ENCODE measurements around the gene HIVEP3.

Gene HIVEP3

GRCh38 chr1:41812051-41812450 is 106.7 kb downstream of the HIVEP3 start:
- no peak for DNase-seq (ENCODE audit: low read depth)

- DNase-seq (ENCODE audit: low read depth): no peak
Measured at GRCh38 chr1:41811051-41811795, 107.5 kb downstream of the HIVEP3 start.

- DNase-seq (ENCODE audit: low read depth): no peak
Measured at GRCh38 chr1:41810446-41810845, 108.3 kb downstream of the HIVEP3 start.

GRCh38 chr1:41809692-41810091 is 109.0 kb downstream of the HIVEP3 start:
- no peak for DNase-seq (ENCODE audit: low read depth)

- no peak for DNase-seq (ENCODE audit: low read depth)
Measured at GRCh38 chr1:41807390-41807789, 111.3 kb downstream of the HIVEP3 start.

- no peak for DNase-seq (ENCODE audit: low read depth)
Measured at GRCh38 chr1:41806472-41807155, 112.1 kb downstream of the HIVEP3 start.

- no peak for DNase-seq (ENCODE audit: low read depth)
Measured at GRCh38 chr1:41805771-41806471, 112.8 kb downstream of the HIVEP3 start.

- no peak for DNase-seq (ENCODE audit: low read depth)
Measured at GRCh38 chr1:41804176-41804575, 114.5 kb downstream of the HIVEP3 start.

- DNase-seq (ENCODE audit: low read depth): no peak
Measured at GRCh38 chr1:41803656-41804055, 115.1 kb downstream of the HIVEP3 start.

GRCh38 chr1:41802532-41803501 is 115.9 kb downstream of the HIVEP3 start:
- DNase-seq (ENCODE audit: low read depth): no peak

GRCh38 chr1:41800311-41800829 is 118.4 kb downstream of the HIVEP3 start:
- DNase-seq (ENCODE audit: low read depth): no peak

- no peak for DNase-seq (ENCODE audit: low read depth)
Measured at GRCh38 chr1:41799723-41800122, 119.0 kb downstream of the HIVEP3 start.

GRCh38 chr1:41799205-41799604 is 119.5 kb downstream of the HIVEP3 start:
- no peak for DNase-seq (ENCODE audit: low read depth)

GRCh38 chr1:41795205-41795762 is 123.4 kb downstream of the HIVEP3 start:
- DNase-seq (ENCODE audit: low read depth): no peak

GRCh38 chr1:41794031-41794430 is 124.7 kb downstream of the HIVEP3 start:
- no peak for DNase-seq (ENCODE audit: low read depth)

GRCh38 chr1:41792485-41792770 is 126.3 kb downstream of the HIVEP3 start:
- DNase-seq (ENCODE audit: low read depth): no peak

GRCh38 chr1:41791667-41792484 is 126.8 kb downstream of the HIVEP3 start:
- no peak for DNase-seq (ENCODE audit: low read depth)

- DNase-seq (ENCODE audit: low read depth): no peak
Measured at GRCh38 chr1:41790351-41790750, 128.4 kb downstream of the HIVEP3 start.

GRCh38 chr1:41789661-41790330 is 128.9 kb downstream of the HIVEP3 start:
- no peak for DNase-seq (ENCODE audit: low read depth)

GRCh38 chr1:41788427-41788826 is 130.3 kb downstream of the HIVEP3 start:
- no peak for DNase-seq (ENCODE audit: low read depth)

Data from stimulated activated CD8-positive, alpha-beta memory T cell treated with anti-CD3 and anti-CD28 coated beads, Interleukin-7, amount 100 ng/mL, for 24 hours (primary cell).